H1 (cell line): ENCODE data around the gene AGRN. TPM values are rescaled to one million over a fixed set of nuclear protein-coding genes. Genes with fewer than 3 reads are reported as not detected.

Source experiments
- CTCF ChIA-PET: fragments of 300-600 bp; sonication (Branson Sonifier 250); formaldehyde crosslinking; loops from one replicate; lab custom pipeline; 2021; ENCODE audit not compliant: partially characterized antibody; lab: Charles Lee
- POLR2A ChIA-PET: fragments of 300-600 bp; sonication (Branson Sonifier 250); formaldehyde crosslinking; loops from one replicate; lab custom pipeline; 2021; ENCODE audit warnings: inconsistent platforms; ENCODE audit not compliant: partially characterized antibody; lab: Charles Lee
- DNase-seq, 2 experiments: peaks; one replicate each; pipeline versions ENCODE4 v3.0.0 to v3.0.0-alpha.2; 2010 to 2022; ENCODE audit warnings: low spot score in 2 of 2, low read depth in 1 of 2, mixed read lengths in 1 of 2
- FAIRE-seq: peaks from 2 replicates; lab custom pipeline; 2011; peaks lifted over from hg19 to GRCh38; lab: Jason Lieb, UNC
- H2AFZ ChIP-seq: 2 replicates; pipeline ENCODE4 v1.8.1; 2012; ENCODE audit warnings: low read length, inconsistent platforms
- H2AK5ac ChIP-seq: 2 replicates; pipeline ENCODE4 v1.6.1; 2013; ENCODE audit warnings: low read depth, low read length
- H2BK120ac ChIP-seq: replicated peaks from 2 replicates; pipeline ENCODE3; 2013; ENCODE audit warnings: low read depth, low read length, inconsistent platforms
- H2BK12ac ChIP-seq: 2 replicates; pipeline ENCODE4 v1.6.1; 2013; ENCODE audit warnings: low read depth, low read length
- H2BK15ac ChIP-seq: 2 replicates; pipeline ENCODE4 v1.6.1; 2013; ENCODE audit warnings: low read length
- H2BK20ac ChIP-seq: 2 replicates; pipeline ENCODE4 v1.6.1; 2013; ENCODE audit warnings: low read length
- H2BK5ac ChIP-seq: 2 replicates; pipeline ENCODE4 v1.6.1; 2013; ENCODE audit warnings: low read depth, low read length
- H3K14ac ChIP-seq: 2 replicates; pipeline ENCODE4 v1.6.1; 2013; ENCODE audit warnings: inconsistent platforms; ENCODE audit not compliant: insufficient read length
- H3K18ac ChIP-seq: 2 replicates; pipeline ENCODE4 v1.6.1; 2013; ENCODE audit warnings: low read length; ENCODE audit errors: extremely low read depth
- H3K23ac ChIP-seq: 2 replicates; pipeline ENCODE4 v1.6.1; 2013; ENCODE audit warnings: inconsistent platforms; ENCODE audit not compliant: insufficient read length
- H3K23me2 ChIP-seq: 2 replicates; pipeline ENCODE4 v1.6.1; 2013; ENCODE audit warnings: low read depth, low read length
- H3K27ac ChIP-seq: 2 replicates; pipeline ENCODE4 v1.6.1; 2011; ENCODE audit warnings: low read depth, low read length, inconsistent platforms
- H3K27me3 ChIP-seq, 4 experiments: replicated peaks in 1 of 4; 1 replicate in 1 of 4; 2 replicates in 3 of 4; pipeline versions ENCODE4 v1.6.1 to v1.8.1; 2011 to 2013; ENCODE audit warnings: low read length in 3 of 4, mild to moderate bottlenecking in 3 of 4, inconsistent platforms in 2 of 4, mixed read lengths in 2 of 4, moderate library complexity in 1 of 4; ENCODE audit not compliant: control insufficient read depth in 3 of 4, insufficient read depth in 3 of 4; ENCODE audit errors: extremely low read depth in 1 of 4
- H3K36me3 ChIP-seq, 4 experiments: 2 replicates each; pipeline versions ENCODE4 v1.6.1 to v1.8.1; 2011 to 2013; ENCODE audit warnings: mild to moderate bottlenecking in 4 of 4, low read length in 3 of 4, moderate library complexity in 2 of 4, control low read depth in 1 of 4, inconsistent platforms in 1 of 4; ENCODE audit not compliant: insufficient read depth in 4 of 4, control insufficient read depth in 2 of 4
- H3K4ac ChIP-seq: replicated peaks from 2 replicates; pipeline ENCODE3; 2013; ENCODE audit warnings: low read length, low read depth, mixed read lengths, inconsistent platforms; ENCODE audit not compliant: insufficient read length
- H3K4me1 ChIP-seq, 4 experiments: replicated peaks in 1 of 4; 1 replicate in 1 of 4; 2 replicates in 3 of 4; pipeline versions ENCODE4 v1.6.1 to v1.8.1; 2011 to 2013; ENCODE audit warnings: low read length in 3 of 4, inconsistent platforms in 2 of 4, mixed read lengths in 1 of 4; ENCODE audit not compliant: insufficient read depth in 4 of 4, control insufficient read depth in 3 of 4
- H3K4me2 ChIP-seq, 2 experiments: 2 replicates each; pipeline versions ENCODE4 v1.6.1 to v1.8.1; 2011 to 2013; ENCODE audit warnings: low read depth in 2 of 2, low read length in 2 of 2, control low read depth in 1 of 2, inconsistent platforms in 1 of 2, mild to moderate bottlenecking in 1 of 2; ENCODE audit not compliant: insufficient read depth in 1 of 2
- H3K4me3 ChIP-seq, 4 experiments: fragments of 200-600, 300-600 bp in 1 of 4; sonication (generic), shearing (Covaris generic), sonication (Bioruptor Twin) in 1 of 4; 2 replicates each; pipeline versions ENCODE4 v1.5.1 to v1.8.1; 2011 to 2016; ENCODE audit warnings: low read length in 4 of 4, low read depth in 3 of 4, control low read depth in 2 of 4, inconsistent platforms in 2 of 4, mild to moderate bottlenecking in 2 of 4, mixed read lengths in 1 of 4, moderate library complexity in 1 of 4; ENCODE audit not compliant: insufficient read depth in 2 of 4; ENCODE audit errors: extremely low read depth in 1 of 4
- H3K56ac ChIP-seq: replicated peaks from 2 replicates; pipeline ENCODE3; 2013; ENCODE audit warnings: low read depth, mild to moderate bottlenecking, mixed read lengths, low read length, inconsistent platforms; ENCODE audit not compliant: insufficient read length
- H3K79me1 ChIP-seq: 2 replicates; pipeline ENCODE4 v1.6.1; 2013; ENCODE audit warnings: low read depth, low read length, control low read depth
- H3K79me2 ChIP-seq, 2 experiments: 2 replicates each; pipeline versions ENCODE4 v1.6.1 to v1.8.1; 2012 to 2013; ENCODE audit warnings: low read length in 2 of 2, mild to moderate bottlenecking in 2 of 2, inconsistent platforms in 1 of 2; ENCODE audit not compliant: insufficient read depth in 2 of 2, control insufficient read depth in 1 of 2
- H3K9ac ChIP-seq, 4 experiments: replicated peaks in 1 of 4; 1 replicate in 1 of 4; 2 replicates in 3 of 4; pipeline versions ENCODE4 v1.6.1 to v1.8.1; 2011 to 2013; ENCODE audit warnings: low read depth in 3 of 4, low read length in 3 of 4, control low read depth in 2 of 4, mild to moderate bottlenecking in 2 of 4, moderate library complexity in 2 of 4, inconsistent platforms in 1 of 4; ENCODE audit errors: extremely low read depth in 1 of 4
- H3K9me3 ChIP-seq, 2 experiments: 2 replicates each; pipeline versions ENCODE4 v1.6.1 to v1.8.1; 2012 to 2013; ENCODE audit warnings: mild to moderate bottlenecking in 2 of 2, moderate library complexity in 2 of 2, control low read depth in 1 of 2, inconsistent platforms in 1 of 2, low read depth in 1 of 2, low read length in 1 of 2, mixed read lengths in 1 of 2; ENCODE audit not compliant: insufficient read depth in 2 of 2
- H4K20me1 ChIP-seq, 2 experiments: replicated peaks in 1 of 2; 2 replicates each; pipeline versions ENCODE3 to v1.8.1; 2011 to 2013; ENCODE audit warnings: inconsistent platforms in 2 of 2, low read length in 2 of 2, mild to moderate bottlenecking in 1 of 2; ENCODE audit not compliant: insufficient read depth in 2 of 2, control insufficient read depth in 1 of 2
- H4K5ac ChIP-seq: 2 replicates; pipeline ENCODE4 v1.6.1; 2013; ENCODE audit warnings: low read length, low read depth, mixed read lengths, inconsistent platforms; ENCODE audit not compliant: insufficient read length
- H4K8ac ChIP-seq: 2 replicates; pipeline ENCODE4 v1.8.0; 2013; ENCODE audit warnings: mild to moderate bottlenecking, moderate library complexity, low read length, inconsistent platforms; ENCODE audit not compliant: insufficient read depth; ENCODE audit errors: extremely low read depth
- H4K91ac ChIP-seq: replicated peaks from 2 replicates; pipeline ENCODE3; 2013; ENCODE audit warnings: low read length, mixed read lengths, inconsistent platforms; ENCODE audit not compliant: insufficient read length
- ATF3 ChIP-seq: IDR thresholded peaks from 2 replicates; pipeline ENCODE4 v1.6.1; 2011; ENCODE audit warnings: low read depth, mild to moderate bottlenecking, low read length; ENCODE audit not compliant: insufficient read depth
- BACH1 ChIP-seq: IDR thresholded peaks from 2 replicates; pipeline ENCODE4 v1.6.1; 2012; ENCODE audit warnings: low read length, improper control_type of control experiment
- KDM4A ChIP-seq: IDR thresholded peaks from one replicate; pipeline ENCODE4 v1.7.1; 2012; ENCODE audit warnings: low read depth, mild to moderate bottlenecking, moderate library complexity, low read length, inconsistent platforms; ENCODE audit not compliant: severe bottlenecking
- MAX ChIP-seq: IDR thresholded peaks from 2 replicates; pipeline ENCODE4 v1.6.1; 2012; ENCODE audit warnings: inconsistent platforms
- PHF8 ChIP-seq: fragments of 200-600 bp; sonication (generic); conservative IDR thresholded peaks from 2 replicates; pipeline ENCODE4 v1.7.1; 2012; ENCODE audit warnings: low read depth, mild to moderate bottlenecking, inconsistent platforms, low read length, moderate library complexity
- TAF7 ChIP-seq: optimal IDR thresholded peaks from 2 replicates; pipeline ENCODE3; 2011; ENCODE audit warnings: low read depth, mild to moderate bottlenecking, inconsistent platforms, low read length, moderate library complexity, borderline replicate concordance
- USF2 ChIP-seq: IDR thresholded peaks from 2 replicates; pipeline ENCODE4 v1.6.1; 2011; ENCODE audit warnings: low read length, improper control_type of control experiment
- WGBS, 2 experiments: shearing (Covaris generic) in 1 of 2; methylation state at CpG; one replicate each; pipeline versions ENCODE4 v1.1.6 to v1.1.7; 2013 to 2015; ENCODE audit warnings: low lambda C conversion rate in 2 of 2, mixed read lengths in 2 of 2, inconsistent platforms in 1 of 2, low coverage in 1 of 2, missing lambda C conversion rate in 1 of 2; ENCODE audit not compliant: insufficient replicate concordance in 2 of 2, insufficient coverage in 1 of 2, insufficient read length in 1 of 2; ENCODE audit errors: extremely low coverage in 1 of 2, missing lambda C conversion rate in 1 of 2; 5-methylcytosine and 5-hydroxymethylcytosine counted together
- long read RNA-seq, 2 experiments: library from RNA in 1 of 2; library from capped mRNA in 1 of 2; stranded (forward); transcript quantifications; one replicate each; pipeline ENCODE4 v2.0.0, GENCODE V29; 2021; ENCODE audit warnings: inconsistent platforms in 1 of 2
- polyA minus RNA-seq, 3 experiments: library from RNA; depleted of rRNA, polyadenylated mRNA; stranded (reverse); fragments of >200 nt; gene quantifications; 1 replicate in 2 of 3; 2 replicates in 1 of 3; pipeline ENCODE4 v1.2.3, GENCODE V29; 2011
- polyA plus RNA-seq, 7 experiments: library from polyadenylated mRNA; depleted of rRNA in 3 of 7; stranded (reverse) in 5 of 7; unstranded in 2 of 7; fragments of >200 nt in 5 of 7; fragments of 200-250 nt in 2 of 7; gene quantifications; 1 replicate in 5 of 7; 2 replicates in 1 of 7; 4 replicates in 1 of 7; pipeline versions ENCODE4 v1.2.1 to v1.2.3, GENCODE V29; 2011 to 2013; ENCODE audit warnings: missing spikeins in 2 of 7, mixed read lengths in 2 of 7
- total RNA-seq: library from RNA; stranded (reverse); fragmentation: NEBNext Ultra II Directional; extraction: Animal tissue kit (Norgen Biotek cat#: 25700); gene quantifications from 2 replicates; pipeline ENCODE4 v1.2.1, GENCODE V29; 2021

Gene AGRN
- total RNA-seq (155 and 162 TPM in 2 replicates), polyA plus RNA-seq (2011; rRNA removed) (52.3 and 104 TPM in 2 replicates), polyA minus RNA-seq (2011; rRNA and poly(A)+ RNA removed) (35.4 and 47.0 TPM in 2 replicates)
- polyA plus RNA-seq (2011; cell fraction: cytosol; rRNA removed) = 82.7 TPM
- polyA plus RNA-seq (2011; cell fraction: nucleus; rRNA removed) = 556 TPM
- polyA plus RNA-seq (2012, experiment 1 of 2) = 93.3 to 153 TPM (median 143 TPM) in 4 replicates
- polyA plus RNA-seq (2012, experiment 2 of 2) = 95.8 TPM
- 113 TPM for polyA plus RNA-seq (2013, experiment 1 of 2)
- polyA plus RNA-seq (2013, experiment 2 of 2) = 84.3 TPM
- 94.9 TPM for polyA minus RNA-seq (2011; cell fraction: cytosol; rRNA and poly(A)+ RNA removed)
- polyA minus RNA-seq (2011; cell fraction: nucleus; rRNA and poly(A)+ RNA removed) = 130 TPM
- long read RNA-seq, experiment 1, transcript AGRN-203 (3 exons, 3,385 nt) = major isoform, 5 of 60 reads
- long read RNA-seq, experiment 1, partial matches to known transcripts = 25 of 60 reads
- long read RNA-seq, experiment 1, other reads (novel, unspliced or antisense) = 30 of 60 reads
- long read RNA-seq, experiment 2 = 0 reads

- FAIRE-seq (no peak), DNase-seq (no peak)
- Histone ChIP-seq H3K23ac (no peak within 1 kb of the TSS), H2AFZ (no peak within 1 kb of the TSS), H4K91ac (peak within 1 kb of the TSS; percentile 65), H3K4me2 (peak within 1 kb of the TSS; percentile 70 to 79), H2BK5ac (no peak within 1 kb of the TSS; the same call in 1 of the 2 replicates), H2BK15ac (no peak within 1 kb of the TSS), H3K23me2 (peaks cover 8% of the 10 kb centered on the region; the same call in 1 of the 2 replicates), H2BK12ac (0 out of 2 replicates have a peak within 1 kb of the TSS, but pooled peaks have one; percentile 60), H3K4me1 (peaks cover 2 to 39% (median 30%) of the 10 kb centered on the region in 4 experiments), H3K79me2 (peaks cover 0 to 13% of the 10 kb centered on the region in 2 experiments; a peak in 1 of 4 replicates), H3K27me3 (no peaks in the 10 kb centered on the region), H3K79me1 (peaks cover 10% of the 10 kb centered on the region), H3K27ac (peak within 1 kb of the TSS; percentile 79; the same call in 1 of the 2 replicates), H3K18ac (peak within 1 kb of the TSS; percentile 93), H3K36me3 (peaks cover 0 to 14% (median 1%) of the 10 kb centered on the region in 4 experiments; a peak in 3 of 8 replicates), H3K9me3 (no peaks in the 10 kb centered on the region), H3K9ac (peak within 1 kb of the TSS in 3 of 4 experiments; percentile 62 to 80 (median 79); a peak in 6 of 7 replicates), H3K14ac (no peak within 1 kb of the TSS), H4K5ac (peak within 1 kb of the TSS; percentile 76), H2AK5ac (no peak within 1 kb of the TSS), H3K4me3 (peak within 1 kb of the TSS; percentile 62 to 83 (median 72)), H3K56ac (no peak within 1 kb of the TSS), H3K4ac (peak within 1 kb of the TSS; percentile 23), H2BK120ac (no peak within 1 kb of the TSS), H4K20me1 (peaks cover 6 to 7% of the 10 kb centered on the region in 2 experiments), H4K8ac (peak within 1 kb of the TSS; percentile 79), H2BK20ac (0 out of 2 replicates have a peak within 1 kb of the TSS, but pooled peaks have one; percentile 61)
- ChIA-PET CTCF (interaction anchor here (1.5 kb wide), 1 partner anchor 22 kb away, joined by 11 read pairs; no protein-coding TSS in a partner anchor), POLR2A (interaction anchor here (1.2 to 14.9 kb wide), 2 partner anchors 13 to 16 kb away, joined by 3 to 245 read pairs; no protein-coding TSS in a partner anchor)
- WGBS, 2 experiments = no CpG with 5 or more reads among the region's 58 CpGs
- TF ChIP-seq MAX = 0 out of 2 replicates have a peak, but pooled peaks have one; percentile 12
- peak; percentile 32 for TF ChIP-seq KDM4A
- TF ChIP-seq TAF7 = peak; percentile 40
- 0 out of 2 replicates have a peak, but pooled peaks have one; percentile 28 for TF ChIP-seq PHF8
- TF ChIP-seq USF2 = no peak
- TF ChIP-seq BACH1 = 0 out of 2 replicates have a peak, but pooled peaks have one; percentile 10
- TF ChIP-seq ATF3 = no peak
Measured at GRCh38 chr1:1020000-1020404, at the start of gene AGRN. Gene AGRN (plus strand): TSS chr1:1020120. CDS start chr1:1020173, 53 bp downstream.
